Glomerular visceral epithelial cell (primary cell): ENCODE measurements around the gene OR51B2.

ENCODE experiments used
- DNase-seq: peaks from one replicate; pipeline ENCODE4 v3.0.0-alpha.2; 2016; ENCODE audit errors: extremely low spot score

OR51B2 gene

GRCh38 chr11:5282628-5283027 lies 41.5 kb downstream of the OR51B2 start:
- no peak for DNase-seq

GRCh38 chr11:5281596-5281995 lies 42.5 kb downstream of the OR51B2 start:
- DNase-seq, result no peak

- DNase-seq, result peak; percentile 97
Measured at GRCh38 chr11:5280582-5281102, 43.5 kb downstream of the OR51B2 start.

GRCh38 chr11:5279471-5280090 lies 44.5 kb downstream of the OR51B2 start:
- DNase-seq, result no peak

GRCh38 chr11:5277807-5278382 lies 46.2 kb downstream of the OR51B2 start:
- DNase-seq, result no peak

GRCh38 chr11:5276697-5277096 lies 47.4 kb downstream of the OR51B2 start:
- no peak for DNase-seq

- DNase-seq, result no peak
Measured at GRCh38 chr11:5275369-5276110, 48.6 kb downstream of the OR51B2 start.

GRCh38 chr11:5274395-5274794 lies 49.7 kb downstream of the OR51B2 start:
- DNase-seq, result peak; percentile 2
